Stimulated activated CD4-positive, alpha-beta T cell treated with anti-CD3 and anti-CD28 coated beads, Interleukin-12 subunit alpha, Interleukin-12 subunit beta, amount 100 ng/mL, for 48 hours (primary cell): ENCODE measurements around the gene SARDH.

Experiments
- DNase-seq, 3 donors: peaks; one replicate each; pipeline ENCODE4 v3.0.0-alpha.2; 2020; ENCODE audit warnings: low read depth in 2 of 3, low spot score in 1 of 3

The SARDH gene

GRCh38 chr9:133654736-133655657 lies 83.2 kb downstream of the SARDH start:
- DNase-seq: no peak

GRCh38 chr9:133653638-133654037 lies 84.5 kb downstream of the SARDH start:
- DNase-seq: no peak

GRCh38 chr9:133650026-133650425 lies 88.1 kb downstream of the SARDH start:
- DNase-seq: no peak

GRCh38 chr9:133649194-133649593 lies 89.0 kb downstream of the SARDH start:
- DNase-seq: no peak

GRCh38 chr9:133647765-133648469 lies 90.2 kb downstream of the SARDH start:
- no peak for DNase-seq

- no peak for DNase-seq
These were observed 91.0 kb downstream of the SARDH start for GRCh38 chr9:133647148-133647547.

- no peak for DNase-seq
These were observed 93.0 kb downstream of the SARDH start for GRCh38 chr9:133645021-133645765.

- no peak for DNase-seq
These were observed 94.0 kb downstream of the SARDH start for GRCh38 chr9:133643978-133644760.

GRCh38 chr9:133643362-133643755 lies 94.8 kb downstream of the SARDH start:
- no peak for DNase-seq

- DNase-seq: no peak
These were observed 95.3 kb downstream of the SARDH start for GRCh38 chr9:133642708-133643361.

GRCh38 chr9:133641861-133642595 lies 96.1 kb downstream of the SARDH start:
- DNase-seq: no peak

GRCh38 chr9:133641396-133641655 lies 96.8 kb downstream of the SARDH start:
- DNase-seq: no peak

GRCh38 chr9:133640580-133641395 lies 97.4 kb downstream of the SARDH start:
- DNase-seq: no peak

GRCh38 chr9:133640160-133640559 lies 98.0 kb downstream of the SARDH start:
- DNase-seq: no peak

- no peak for DNase-seq
These were observed 98.5 kb downstream of the SARDH start for GRCh38 chr9:133639613-133640012.

- no peak for DNase-seq
These were observed 99.4 kb downstream of the SARDH start for GRCh38 chr9:133638711-133639110.

- no peak for DNase-seq
These were observed 100.1 kb downstream of the SARDH start for GRCh38 chr9:133638076-133638475.

- no peak for DNase-seq
These were observed 100.6 kb downstream of the SARDH start for GRCh38 chr9:133637451-133638055.

- DNase-seq: no peak
These were observed 101.2 kb downstream of the SARDH start for GRCh38 chr9:133636902-133637301.
